HG02870 (cell line): ENCODE results near the gene IFNA16.
"Not testable (repeated sequence)": the region's sequence is repeated elsewhere in the genome, so short reads cannot be mapped to it uniquely, and the experiment has no call there.

ENCODE experiments used
- ATAC-seq: cut with Tn5 transposase; IDR thresholded peaks from one replicate; pipeline ENCODE4 v1.9.1; 2021; ENCODE audit warnings: mild to moderate bottlenecking, moderate library complexity; ENCODE audit not compliant: unreplicated experiment

IFNA16 gene

GRCh38 chr9:21202105-21202504 is 15.0 kb downstream of the IFNA16 start, which contains the start of gene IFNA7:
Gene IFNA7 (minus strand): TSS chr9:21202205. CDS start chr9:21202165, 40 bp downstream.
- not testable (repeated sequence) for ATAC-seq

- peak; percentile 93 for ATAC-seq
These were observed 22.0 kb downstream of the IFNA16 start for GRCh38 chr9:21194867-21195776.

DNA sequence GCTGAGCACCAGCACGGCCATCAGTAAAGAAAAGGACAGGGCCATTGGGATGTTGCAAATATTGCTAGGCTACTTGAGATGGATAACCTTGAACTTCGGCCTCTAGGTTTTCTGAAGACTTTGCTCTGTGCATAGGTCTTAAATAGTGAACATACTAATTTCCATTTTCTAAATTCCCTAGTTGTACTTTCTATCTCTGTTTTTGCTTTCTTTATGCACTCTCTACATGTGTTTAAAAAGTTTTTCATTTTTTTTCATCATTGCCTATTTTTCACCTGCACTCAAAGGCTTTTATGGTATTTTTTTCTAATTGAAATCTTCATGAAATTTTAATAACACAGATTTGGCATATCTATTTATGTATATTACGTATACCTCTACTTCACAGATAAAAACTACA is 29.6 kb downstream of the IFNA16 start, which contains the start of gene IFNA4:
TSS of gene IFNA4 (minus strand) at position 101 of the 400 bp plus-strand sequence. CDS start at position 45, 56 bp downstream.
- not testable (repeated sequence) for ATAC-seq

GRCh38 chr9:21182810-21183736 is 34.0 kb downstream of the IFNA16 start:
- peak; percentile 95 for ATAC-seq

GRCh38 chr9:21174671-21175070 is 42.4 kb downstream of the IFNA16 start:
- ATAC-seq, result no peak

GRCh38 chr9:21172156-21172555 is 45.0 kb downstream of the IFNA16 start:
- no peak for ATAC-seq

- ATAC-seq, result no peak
These were observed 45.8 kb downstream of the IFNA16 start for GRCh38 chr9:21171351-21171750.

- not testable (repeated sequence) for ATAC-seq
These were observed 50.6 kb downstream of the IFNA16 start, which contains the start of gene IFNA21 for GRCh38 chr9:21166560-21166959. Gene IFNA21 (minus strand): TSS chr9:21166660. CDS start chr9:21166612, 48 bp downstream.
